ENCODE measurements around the gene LINGO4. TPM values are rescaled to one million over a fixed set of nuclear protein-coding genes. Genes with fewer than 3 reads are reported as not detected.

The LINGO4 gene
- total and polyA plus RNA-seq, 3 experiments from 2014 or later: 0.09 to 0.28 TPM; not detected in 1

DNA sequence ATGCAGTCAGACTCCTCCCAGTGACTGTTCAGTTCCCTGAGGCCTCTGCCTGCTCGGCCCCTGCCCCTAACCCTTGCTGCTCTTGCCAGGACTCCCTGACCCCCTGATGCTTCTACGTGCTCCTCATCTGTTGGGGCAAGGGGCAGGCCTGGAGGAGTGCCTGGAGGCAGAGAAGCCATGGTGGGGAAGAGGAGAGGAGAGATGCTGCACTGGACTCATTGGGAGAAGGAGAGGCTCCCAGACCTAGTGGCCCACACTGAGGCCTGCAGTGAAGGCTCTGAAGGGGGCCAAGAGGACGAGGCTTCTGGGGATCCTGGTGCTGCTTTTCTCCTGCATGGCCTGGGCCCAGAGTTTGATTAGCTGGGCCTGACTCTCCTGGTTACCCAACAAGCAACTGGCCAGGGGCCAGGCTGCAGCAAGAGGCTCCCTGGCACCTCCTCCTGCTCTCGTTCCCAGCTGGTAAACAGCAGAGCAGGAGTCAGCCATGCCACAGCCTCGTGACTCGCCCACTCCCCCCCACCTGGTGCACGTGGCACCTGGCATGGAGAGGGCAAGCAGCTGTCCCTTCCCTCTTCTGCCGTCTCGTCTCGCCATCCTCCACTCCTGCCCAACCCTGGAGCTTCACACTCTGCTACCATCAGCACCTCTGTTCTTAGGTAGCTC lies 27.2 kb upstream of the LINGO4 start:
- no peak for DNase-seq
- no peaks in the 10 kb centered on the region for H3K9me3 ChIP-seq (ENCODE audit: low read length)
- peaks cover 78 to 92% (median 83%) of the 10 kb centered on the region in 3 donors for H3K4me1 Mint-ChIP-seq
- H3K27ac Mint-ChIP-seq: peak overlapping the region; percentile 47 to 99 (median 88)
- H3K27me3 Mint-ChIP-seq: peaks cover 0 to 2% of the 10 kb centered on the region in 2 donors
- no peaks in the 10 kb centered on the region for H3K27me3 ChIP-seq (ENCODE audit: insufficient read depth, low read length, poor library complexity, severe bottlenecking)
- CTCF ChIA-PET: interaction anchor here (0.5 to 0.8 kb wide), 3 partner anchors 24 to 169 kb away, joined by 3 read pairs; no protein-coding TSS in a partner anchor
- H3K9me3 Mint-ChIP-seq: no peaks in the 10 kb centered on the region
- H3K36me3 Mint-ChIP-seq: no peaks in the 10 kb centered on the region
- POLR2A ChIA-PET: no interaction called here
- no peak overlapping the region for H3K4me3 ChIP-seq (ENCODE audit: low read length)
- H3K36me3 ChIP-seq (ENCODE audit: insufficient read depth, low read length): no peaks in the 10 kb centered on the region
- peak overlapping the region in 6 of 7 donors; percentile 55 to 70 (median 67) for H3K4me3 Mint-ChIP-seq
- no peak overlapping the region for H3K27ac ChIP-seq (ENCODE audit: low read depth, low read length)
- peaks cover 63% of the 10 kb centered on the region for H3K4me1 ChIP-seq (ENCODE audit: insufficient read depth, low read length)

DNA sequence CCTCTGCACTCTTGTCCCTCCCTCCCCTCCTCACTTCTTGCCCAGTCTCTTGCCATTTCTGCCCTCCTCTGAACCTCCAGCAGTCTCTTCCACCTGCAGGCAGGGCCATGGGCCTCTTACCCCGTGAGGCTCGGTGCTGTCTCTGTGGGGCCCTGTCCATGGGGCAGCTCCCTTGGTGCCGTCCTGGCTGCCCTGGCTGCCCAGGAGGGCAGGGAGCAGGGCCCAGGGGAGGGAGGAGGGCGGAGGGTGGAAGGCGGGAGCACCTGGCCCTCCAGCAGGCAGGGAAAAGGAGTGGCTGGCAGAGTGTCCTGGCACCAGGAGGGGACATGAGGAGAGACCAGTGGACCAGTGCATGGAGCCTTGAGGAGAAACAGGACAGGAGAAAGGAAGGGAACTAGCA lies 26.4 kb upstream of the LINGO4 start, which contains the start of gene RORC:
TSS of gene RORC (minus strand) at position 198 of the 400 bp plus-strand sequence. CDS start at position 160, 38 bp downstream.
- peaks cover 59% of the 10 kb centered on the region for H3K4me1 ChIP-seq (ENCODE audit: insufficient read depth, low read length)
- H3K4me3 Mint-ChIP-seq: peak within 1 kb of the TSS in 6 of 7 donors; percentile 68 to 84 (median 70)
- no peak within 1 kb of the TSS for H3K4me3 ChIP-seq (ENCODE audit: low read length)
- H3K27ac Mint-ChIP-seq: peak within 1 kb of the TSS; percentile 47 to 99 (median 90)
- POLR2A ChIA-PET: no interaction called here
- H3K27me3 Mint-ChIP-seq: peaks cover 0 to 2% of the 10 kb centered on the region in 2 donors
- H3K9me3 ChIP-seq (ENCODE audit: low read length): no peaks in the 10 kb centered on the region
- H3K27me3 ChIP-seq (ENCODE audit: insufficient read depth, low read length, poor library complexity, severe bottlenecking): no peaks in the 10 kb centered on the region
- peaks cover 72 to 84% (median 77%) of the 10 kb centered on the region in 3 donors for H3K4me1 Mint-ChIP-seq
- no peaks in the 10 kb centered on the region for H3K36me3 Mint-ChIP-seq
- no peaks in the 10 kb centered on the region for H3K9me3 Mint-ChIP-seq
- DNase-seq: no peak
- CTCF ChIA-PET: interaction anchor here (1.2 kb wide), 1 partner anchor 10 kb away, joined by 3 read pairs; no protein-coding TSS in a partner anchor
- peak within 1 kb of the TSS; percentile 51 for H3K27ac ChIP-seq (ENCODE audit: low read depth, low read length)
- H3K36me3 ChIP-seq (ENCODE audit: insufficient read depth, low read length): no peaks in the 10 kb centered on the region

DNA sequence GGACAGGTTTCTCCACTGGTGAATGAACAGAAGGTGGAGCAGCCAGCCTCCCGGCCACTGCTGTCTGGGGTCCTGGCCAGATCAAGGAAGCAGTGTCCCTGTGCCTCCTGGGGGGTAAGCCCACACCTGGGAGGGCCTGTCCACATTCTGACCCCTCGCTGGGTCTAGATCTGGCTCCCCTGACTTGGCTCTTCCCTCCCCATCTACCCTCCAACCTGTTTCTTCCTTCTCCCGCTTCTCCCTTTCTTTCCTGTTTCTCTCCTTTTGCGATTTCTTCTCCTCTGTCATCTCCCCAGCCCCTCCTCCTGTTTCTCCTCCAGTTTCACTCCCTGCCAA lies 26.0 kb upstream of the LINGO4 start:
- no peaks in the 10 kb centered on the region for H3K9me3 Mint-ChIP-seq
- Histone ChIP-seq H3K27me3 (ENCODE audit: insufficient read depth, low read length, poor library complexity, severe bottlenecking) (no peaks in the 10 kb centered on the region), H3K36me3 (ENCODE audit: insufficient read depth, low read length) (no peaks in the 10 kb centered on the region), H3K4me3 (ENCODE audit: low read length) (no peak overlapping the region), H3K4me1 (ENCODE audit: insufficient read depth, low read length) (peaks cover 60% of the 10 kb centered on the region), H3K27ac (ENCODE audit: low read depth, low read length) (peak overlapping the region; percentile 51), H3K9me3 (ENCODE audit: low read length) (no peaks in the 10 kb centered on the region)
- peak overlapping the region; percentile 33 to 99 (median 90) for H3K27ac Mint-ChIP-seq
- H3K36me3 Mint-ChIP-seq: no peaks in the 10 kb centered on the region
- H3K4me1 Mint-ChIP-seq: peaks cover 71 to 84% (median 77%) of the 10 kb centered on the region in 3 donors
- POLR2A ChIA-PET: no interaction called here
- CTCF ChIA-PET: interaction anchor here (1.2 kb wide), 1 partner anchor 10 kb away, joined by 3 read pairs; no protein-coding TSS in a partner anchor
- H3K4me3 Mint-ChIP-seq: peak overlapping the region in 6 of 7 donors; percentile 68 to 84 (median 70)
- peaks cover 0 to 2% of the 10 kb centered on the region in 2 donors for H3K27me3 Mint-ChIP-seq
- DNase-seq: no peak

- peaks cover 0 to 1% of the 10 kb centered on the region in 2 donors for H3K27me3 Mint-ChIP-seq
- Histone ChIP-seq H3K9me3 (ENCODE audit: low read length) (no peaks in the 10 kb centered on the region), H3K36me3 (ENCODE audit: insufficient read depth, low read length) (no peaks in the 10 kb centered on the region), H3K27ac (ENCODE audit: low read depth, low read length) (no peak overlapping the region), H3K27me3 (ENCODE audit: insufficient read depth, low read length, poor library complexity, severe bottlenecking) (no peaks in the 10 kb centered on the region), H3K4me3 (ENCODE audit: low read length) (no peak overlapping the region), H3K4me1 (ENCODE audit: insufficient read depth, low read length) (peaks cover 65% of the 10 kb centered on the region)
- no peaks in the 10 kb centered on the region for H3K9me3 Mint-ChIP-seq
- H3K27ac Mint-ChIP-seq: peak overlapping the region; percentile 70 to 99 (median 92)
- peaks cover 69 to 84% (median 79%) of the 10 kb centered on the region in 3 donors for H3K4me1 Mint-ChIP-seq
- CTCF ChIA-PET: interaction anchor here (0.6 to 1.0 kb wide), 2 partner anchors 13 to 15 kb away, joined by 3 read pairs; no protein-coding TSS in a partner anchor
- H3K4me3 Mint-ChIP-seq: peak overlapping the region; percentile 51 to 86 (median 70)
- H3K36me3 Mint-ChIP-seq: peaks cover 0 to 2% (median 0%) of the 10 kb centered on the region in 3 donors
- DNase-seq: no peak
- POLR2A ChIA-PET: interaction anchor here (0.6 to 2.2 kb wide), 3 partner anchors 10 to 67 kb away, joined by 3 to 6 read pairs (median 3); partner anchors contain the start of gene MRPL9
Observed at GRCh38 chr1:151830055-151830454, 24.8 kb upstream of the LINGO4 start.

DNA sequence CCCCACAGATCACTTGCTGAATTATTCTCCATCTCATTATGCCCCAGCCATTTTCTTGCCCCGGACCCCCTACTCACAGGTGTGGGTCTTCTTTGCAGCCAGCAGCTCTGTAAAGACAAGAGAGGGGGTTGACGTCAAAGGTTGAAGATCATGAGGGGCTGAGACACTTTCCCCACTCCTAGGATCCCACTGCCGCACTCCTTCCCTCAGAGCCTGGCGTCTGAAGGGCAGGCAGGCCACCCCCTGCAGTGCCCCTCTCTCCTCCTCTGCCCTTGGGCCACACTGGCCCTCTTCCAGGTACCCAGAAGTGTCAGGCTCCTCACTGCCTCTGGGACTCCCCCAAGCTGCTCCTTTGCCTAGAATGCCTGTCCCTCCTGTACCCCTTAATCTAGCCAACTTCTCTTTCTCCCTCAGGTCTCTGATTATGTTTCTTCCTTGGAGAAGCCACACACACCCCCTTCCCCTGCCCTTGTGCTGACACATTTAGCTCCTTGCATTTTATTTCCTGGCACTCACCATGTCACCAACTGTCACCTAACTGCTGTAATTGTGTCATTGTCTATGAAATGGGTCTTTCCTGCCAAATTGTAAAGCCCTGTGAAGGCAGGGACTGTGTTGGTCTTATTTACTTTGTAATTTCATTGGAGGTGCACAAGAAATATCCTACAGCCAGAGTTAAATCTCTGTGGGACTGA lies 24.3 kb upstream of the LINGO4 start:
- Mint-ChIP-seq H3K36me3 (peaks cover 0 to 7% (median 0%) of the 10 kb centered on the region in 3 donors), H3K4me1 (peaks cover 67 to 79% (median 78%) of the 10 kb centered on the region in 3 donors), H3K27ac (peak overlapping the region; percentile 70 to 99 (median 90)), H3K9me3 (no peaks in the 10 kb centered on the region), H3K27me3 (peaks cover 0 to 1% of the 10 kb centered on the region in 2 donors), H3K4me3 (peak overlapping the region; percentile 51 to 90 (median 70))
- no peak for DNase-seq
- ChIA-PET POLR2A (interaction anchor here (2.2 kb wide), 1 partner anchor 67 kb away, joined by 6 read pairs; the partner anchor contains the start of gene MRPL9), CTCF (interaction anchor here (1.0 kb wide), 1 partner anchor 40 kb away, joined by 3 read pairs; no protein-coding TSS in a partner anchor)
- Histone ChIP-seq H3K4me3 (ENCODE audit: low read length) (no peak overlapping the region), H3K27ac (ENCODE audit: low read depth, low read length) (no peak overlapping the region), H3K27me3 (ENCODE audit: insufficient read depth, low read length, poor library complexity, severe bottlenecking) (no peaks in the 10 kb centered on the region), H3K4me1 (ENCODE audit: insufficient read depth, low read length) (peaks cover 63% of the 10 kb centered on the region), H3K9me3 (ENCODE audit: low read length) (no peaks in the 10 kb centered on the region), H3K36me3 (ENCODE audit: insufficient read depth, low read length) (no peaks in the 10 kb centered on the region)

DNA sequence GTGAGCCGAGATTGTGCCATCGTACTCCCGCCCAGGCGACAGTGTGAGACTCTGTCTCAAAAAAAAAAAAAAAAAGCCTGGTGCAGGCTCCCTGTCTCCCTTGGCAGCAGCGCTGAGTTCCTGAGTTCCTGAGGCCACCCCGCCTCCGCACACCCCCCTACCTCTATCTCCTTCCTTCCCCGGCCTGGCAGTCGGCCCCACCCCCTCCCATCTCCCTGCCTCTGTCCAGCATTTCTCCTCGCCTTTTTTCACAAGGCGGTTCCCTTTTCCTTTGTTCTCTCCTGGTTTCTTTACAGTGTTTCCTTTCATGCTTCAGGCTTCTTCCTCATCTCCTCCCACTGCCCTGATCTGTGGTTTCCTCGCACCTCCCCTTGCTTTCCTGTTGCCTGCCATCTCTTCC lies 23.7 kb upstream of the LINGO4 start:
- H3K36me3 ChIP-seq (ENCODE audit: insufficient read depth, low read length): no peaks in the 10 kb centered on the region
- Mint-ChIP-seq H3K9me3 (no peaks in the 10 kb centered on the region), H3K27ac (peak overlapping the region; percentile 29 to 99 (median 90)), H3K4me1 (peaks cover 66 to 73% (median 72%) of the 10 kb centered on the region in 3 donors), H3K4me3 (peak overlapping the region; percentile 51 to 90 (median 70)), H3K36me3 (peaks cover 0 to 8% (median 0%) of the 10 kb centered on the region in 3 donors), H3K27me3 (peaks cover 0 to 1% of the 10 kb centered on the region in 2 donors)
- H3K27me3 ChIP-seq (ENCODE audit: insufficient read depth, low read length, poor library complexity, severe bottlenecking): no peaks in the 10 kb centered on the region
- H3K27ac ChIP-seq (ENCODE audit: low read depth, low read length): no peak overlapping the region
- H3K4me3 ChIP-seq (ENCODE audit: low read length): no peak overlapping the region
- ChIA-PET POLR2A (interaction anchor here (2.2 kb wide), 1 partner anchor 66 kb away, joined by 6 read pairs; the partner anchor contains the start of gene MRPL9), CTCF (interaction anchor here (1.0 to 1.2 kb wide), 3 partner anchors 7 to 39 kb away, joined by 3 to 4 read pairs (median 3); no protein-coding TSS in a partner anchor)
- no peak for DNase-seq
- no peaks in the 10 kb centered on the region for H3K9me3 ChIP-seq (ENCODE audit: low read length)
- peaks cover 57% of the 10 kb centered on the region for H3K4me1 ChIP-seq (ENCODE audit: insufficient read depth, low read length)

DNA sequence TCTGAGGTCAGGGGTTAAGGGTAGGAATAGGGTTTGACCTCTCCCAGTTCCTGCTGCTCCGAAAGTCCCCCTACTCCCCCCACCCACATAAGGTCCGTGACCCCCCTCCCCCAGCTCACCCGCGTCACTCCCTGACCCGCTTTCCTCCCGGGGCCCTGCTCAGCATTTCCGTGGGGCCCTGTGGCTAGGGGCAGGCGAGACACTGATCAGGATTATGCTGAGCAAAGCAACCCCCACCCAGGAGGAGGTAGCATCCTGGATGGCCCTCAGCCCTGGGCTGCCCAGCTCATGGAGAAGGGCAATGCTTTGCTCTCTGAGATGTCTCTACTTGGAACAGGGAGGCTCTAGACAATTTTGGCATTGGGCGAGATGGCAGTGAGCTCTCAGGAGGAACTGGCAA lies 22.6 kb upstream of the LINGO4 start:
- ChIA-PET CTCF (interaction anchor here (1.0 to 1.2 kb wide), 2 partner anchors 9 to 12 kb away, joined by 3 to 4 read pairs; no protein-coding TSS in a partner anchor), POLR2A (no interaction called here)
- Mint-ChIP-seq H3K9me3 (no peaks in the 10 kb centered on the region), H3K36me3 (peaks cover 0 to 8% (median 0%) of the 10 kb centered on the region in 3 donors), H3K27me3 (no peaks in the 10 kb centered on the region), H3K4me3 (peak overlapping the region; percentile 38 to 97 (median 86)), H3K27ac (peak overlapping the region; percentile 65 to 99 (median 90)), H3K4me1 (peaks cover 59 to 63% (median 62%) of the 10 kb centered on the region in 3 donors)
- H3K27me3 ChIP-seq (ENCODE audit: insufficient read depth, low read length, poor library complexity, severe bottlenecking): no peaks in the 10 kb centered on the region
- no peaks in the 10 kb centered on the region for H3K9me3 ChIP-seq (ENCODE audit: low read length)
- DNase-seq: peak in 2 of 5 donors; percentile 23 to 35
- H3K4me1 ChIP-seq (ENCODE audit: insufficient read depth, low read length): peaks cover 50% of the 10 kb centered on the region
- no peak overlapping the region for H3K4me3 ChIP-seq (ENCODE audit: low read length)
- no peaks in the 10 kb centered on the region for H3K36me3 ChIP-seq (ENCODE audit: insufficient read depth, low read length)
- H3K27ac ChIP-seq (ENCODE audit: low read depth, low read length): no peak overlapping the region
